ENCODE measurements around the gene PLEKHA7.

Gene PLEKHA7

GRCh38 chr11:16818284-16818683 is 195.9 kb downstream of the PLEKHA7 start:
- no peak overlapping the region for H3K27ac ChIP-seq
- TF ChIP-seq CTCF (conservative IDR thresholded peaks at IDR 0.05) (no peak), ZFX (IDR thresholded peaks at IDR 0.05) (no peak)

- TF ChIP-seq CTCF (conservative IDR thresholded peaks at IDR 0.05) (no peak), ZFX (IDR thresholded peaks at IDR 0.05) (no peak)
These were observed 196.9 kb downstream of the PLEKHA7 start for GRCh38 chr11:16817351-16817750.

GRCh38 chr11:16816358-16817270 is 197.6 kb downstream of the PLEKHA7 start:
- H3K27ac ChIP-seq: no peak overlapping the region
- no peak for TF ChIP-seq ZFX (IDR thresholded peaks at IDR 0.05)
- TF ChIP-seq CTCF (conservative IDR thresholded peaks at IDR 0.05): no peak

More at GRCh38 chr11:16817351-16817750, 196.9 kb downstream of the PLEKHA7 start:
- no peak overlapping the region for H3K27ac ChIP-seq

GRCh38 chr11:16815047-16815767 is 199.0 kb downstream of the PLEKHA7 start:
- no peak overlapping the region for H3K27ac ChIP-seq
- TF ChIP-seq CTCF (conservative IDR thresholded peaks at IDR 0.05) (no peak), ZFX (IDR thresholded peaks at IDR 0.05) (no peak)

- TF ChIP-seq ZFX (IDR thresholded peaks at IDR 0.05): no peak
- H3K27ac ChIP-seq: no peak overlapping the region
These were observed 199.7 kb downstream of the PLEKHA7 start for GRCh38 chr11:16814410-16815046.

GRCh38 chr11:16813126-16813525 is 201.1 kb downstream of the PLEKHA7 start:
- TF ChIP-seq ZFX (IDR thresholded peaks at IDR 0.05) (no peak), CTCF (conservative IDR thresholded peaks at IDR 0.05) (no peak)
- H3K27ac ChIP-seq: no peak overlapping the region

- no peak overlapping the region for H3K27ac ChIP-seq
- TF ChIP-seq CTCF (conservative IDR thresholded peaks at IDR 0.05) (no peak), ZFX (IDR thresholded peaks at IDR 0.05) (no peak)
These were observed 201.9 kb downstream of the PLEKHA7 start for GRCh38 chr11:16812274-16812673.
